NCI-H146 treated with DMSO at 0.1 percent for 48 hours (cell line): Measurements from ENCODE around the gene DRAM2.
"Not testable (repeated sequence)": the region's sequence is repeated elsewhere in the genome, so short reads cannot be mapped to it uniquely, and the experiment has no call there.

Source experiments
- DNase-seq: peaks from one replicate; lab custom pipeline; 2025; ENCODE audit not compliant: unreplicated experiment; lab: John Stamatoyannopoulos, UW

The DRAM2 gene

GRCh38 chr1:111084999-111085398 lies 54.9 kb downstream of the DRAM2 start:
- DNase-seq = no peak

- DNase-seq = no peak
Observed at GRCh38 chr1:111082421-111083203, 57.3 kb downstream of the DRAM2 start.

GRCh38 chr1:111079329-111079728 lies 60.6 kb downstream of the DRAM2 start:
- DNase-seq = not testable (repeated sequence)

- DNase-seq = not testable (repeated sequence)
Observed at GRCh38 chr1:111077312-111077711, 62.6 kb downstream of the DRAM2 start.
